Heart left ventricle (tissue), 13 donors: ENCODE results near the gene UNC119.

Experiments used
- CTCF ChIP-seq, 12 donors: fragments of 200-600 bp; sonication (generic) in 4 of 12; IDR thresholded peaks; one replicate each; pipeline versions ENCODE4 v1.5.0 to v1.8.0; 2018 to 2022; ENCODE audit warnings: antibody characterized with exemption in 12 of 12, mild to moderate bottlenecking in 5 of 12
- POLR2A ChIP-seq, 2 donors: fragments of 450-650 bp; IDR thresholded peaks; one replicate each; pipeline ENCODE4 v1.6.1; 2017; ENCODE audit warnings: antibody characterized with exemption in 2 of 2, mild to moderate bottlenecking in 2 of 2, moderate library complexity in 2 of 2
- donor health status: ischemic (EF 13 %, LVEDD 7.1; RV severe dilation, severe dysfunction).
- donor health status: DM: no; HTN: yes; CAD: no.
- donor health status: DM: no; HTN: no; CAD: no.
- donor health status: ischemic (EF 25% LVEDD 6.9; RV normal size, moderate dysfunction).
- donor health status: ischemic (EF 25% LVEDD 5.7; RV mildly dilated, moderate dysfunction).
- donor health status: ischemic (EF 35%, LVEDD 5.7; RV mildly dilated, moderate dysfunction).
- donor health status: nonischemic (EF 11% LVEDD 7.7; RV severe dilation, severe dysfunction).
- donor health status: DM: yes; HTN: yes; CAD: no.
- donor health status: PGD.
- donor health status: ischemic (EF 29% LVEDD 5.4; RV normal size, mild dysfunction).
- donor health status: nonischemic (EF 23%, LVEDD 6.1; RV moderate dilation, normal function).

GRCh38 chr17:28513476-28513875 is 38.9 kb downstream of the UNC119 start:
- TF ChIP-seq POLR2A (IDR thresholded peaks at IDR 0.05) (no peak), CTCF (IDR thresholded peaks at IDR 0.05) (no peak)
